CD4-positive, alpha-beta T cell treated with Interleukin-12 subunit alpha and Interleukin-12 subunit beta, for 1 hour (primary cell): ENCODE data around the gene TEX2.
"Not testable (repeated sequence)": the region's sequence is repeated elsewhere in the genome, so short reads cannot be mapped to it uniquely, and the experiment has no call there.

Source experiments
- DNase-seq: peaks from one replicate; pipeline ENCODE4 v3.0.0-alpha.2; 2020

TEX2 gene

GRCh38 chr17:64232466-64233262 lies 30.4 kb downstream of the TEX2 start:
- no peak for DNase-seq

- no peak for DNase-seq
Observed at GRCh38 chr17:64231567-64232141, 31.4 kb downstream of the TEX2 start.

GRCh38 chr17:64230791-64231408 lies 32.2 kb downstream of the TEX2 start:
- no peak for DNase-seq

GRCh38 chr17:64229815-64230728 lies 33.0 kb downstream of the TEX2 start:
- DNase-seq: no peak

GRCh38 chr17:64226132-64226531 lies 36.9 kb downstream of the TEX2 start:
- no peak for DNase-seq

- no peak for DNase-seq
Observed at GRCh38 chr17:64225410-64225809, 37.6 kb downstream of the TEX2 start.

GRCh38 chr17:64223931-64224629 lies 39.0 kb downstream of the TEX2 start:
- DNase-seq: no peak

GRCh38 chr17:64223283-64223682 lies 39.8 kb downstream of the TEX2 start:
- no peak for DNase-seq

- DNase-seq: no peak
Observed at GRCh38 chr17:64221679-64222078, 41.4 kb downstream of the TEX2 start.

GRCh38 chr17:64220604-64221003 lies 42.5 kb downstream of the TEX2 start:
- not testable (repeated sequence) for DNase-seq

GRCh38 chr17:64219571-64219970 lies 43.5 kb downstream of the TEX2 start:
- no peak for DNase-seq

- peak; percentile 9 for DNase-seq
Observed at GRCh38 chr17:64218066-64218465, 45.0 kb downstream of the TEX2 start.

GRCh38 chr17:64217249-64217691 lies 45.8 kb downstream of the TEX2 start:
- DNase-seq: no peak

- DNase-seq: no peak
Observed at GRCh38 chr17:64216338-64217248, 46.5 kb downstream of the TEX2 start.

- DNase-seq: no peak
Observed at GRCh38 chr17:64216000-64216337, 47.1 kb downstream of the TEX2 start.

- no peak for DNase-seq
Observed at GRCh38 chr17:64214950-64215349, 48.1 kb downstream of the TEX2 start.

GRCh38 chr17:64213995-64214811 lies 48.9 kb downstream of the TEX2 start:
- DNase-seq: no peak

- no peak for DNase-seq
Observed at GRCh38 chr17:64212122-64212521, 50.9 kb downstream of the TEX2 start.

GRCh38 chr17:64209983-64210382 lies 53.1 kb downstream of the TEX2 start:
- no peak for DNase-seq

GRCh38 chr17:64209356-64209941 lies 53.6 kb downstream of the TEX2 start:
- no peak for DNase-seq
